HG02840 (cell line): ENCODE results near the gene COL5A3.
"Not testable (repeated sequence)": the region's sequence is repeated elsewhere in the genome, so short reads cannot be mapped to it uniquely, and the experiment has no call there.

Experiments
- ATAC-seq: cut with Tn5 transposase; IDR thresholded peaks from one replicate; pipeline ENCODE4 v1.9.1; 2021; ENCODE audit warnings: mild to moderate bottlenecking, moderate library complexity, moderate number of reproducible peaks; ENCODE audit not compliant: unreplicated experiment, low FRiP score

The COL5A3 gene

DNA sequence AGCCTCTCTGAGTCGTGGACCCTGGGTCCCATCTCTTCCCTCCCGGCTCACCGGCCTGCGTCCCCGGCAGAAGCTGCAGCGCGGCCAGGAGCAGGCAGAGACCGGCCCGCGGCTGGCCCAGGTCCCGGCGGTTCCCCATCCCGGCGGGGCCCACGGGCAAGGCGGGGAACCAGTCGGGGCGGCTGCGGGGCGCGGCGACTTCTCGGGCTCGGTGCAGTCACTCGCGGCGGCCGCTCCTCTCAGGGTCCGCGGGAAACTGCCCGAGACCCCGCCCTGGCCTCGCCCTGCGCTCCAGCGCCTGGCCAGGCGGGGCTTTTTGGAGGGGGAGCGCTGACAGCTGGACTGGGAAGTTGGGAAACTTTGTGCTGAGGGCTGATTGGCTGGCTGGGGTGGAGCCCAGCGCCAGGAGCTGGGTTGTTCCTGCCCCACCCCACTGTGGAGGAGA, at the start of gene COL5A3:
TSS of gene COL5A3 (minus strand) at position 258 of the 445 bp plus-strand sequence. CDS start at position 139, 119 bp downstream.
- ATAC-seq, result no peak

- ATAC-seq, result no peak
Observed at GRCh38 chr19:10052602-10053360, 42.5 kb upstream of the COL5A3 start.

DNA sequence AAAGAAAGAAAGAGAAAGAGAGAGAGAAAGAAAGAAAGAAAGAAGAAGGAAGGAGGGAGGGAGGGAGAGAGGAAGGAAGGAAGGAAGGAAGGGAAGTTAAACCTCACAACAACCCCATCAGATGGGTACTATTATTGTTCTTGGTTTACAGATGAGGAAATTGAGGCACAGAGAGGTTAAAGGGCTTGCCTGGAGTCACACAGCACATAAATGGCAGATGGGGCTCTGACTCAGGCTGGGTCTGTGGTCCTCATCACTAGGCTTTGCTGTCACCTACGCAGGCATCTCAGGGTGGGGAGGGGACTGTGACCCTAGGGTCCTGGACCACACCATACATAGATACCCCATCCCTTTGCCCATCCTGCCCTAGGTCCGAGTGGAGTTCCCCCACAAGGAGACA, 39.3 kb upstream of the COL5A3 start:
- no peak for ATAC-seq

GRCh38 chr19:10045371-10045770, 35.1 kb upstream of the COL5A3 start:
- no peak for ATAC-seq

DNA sequence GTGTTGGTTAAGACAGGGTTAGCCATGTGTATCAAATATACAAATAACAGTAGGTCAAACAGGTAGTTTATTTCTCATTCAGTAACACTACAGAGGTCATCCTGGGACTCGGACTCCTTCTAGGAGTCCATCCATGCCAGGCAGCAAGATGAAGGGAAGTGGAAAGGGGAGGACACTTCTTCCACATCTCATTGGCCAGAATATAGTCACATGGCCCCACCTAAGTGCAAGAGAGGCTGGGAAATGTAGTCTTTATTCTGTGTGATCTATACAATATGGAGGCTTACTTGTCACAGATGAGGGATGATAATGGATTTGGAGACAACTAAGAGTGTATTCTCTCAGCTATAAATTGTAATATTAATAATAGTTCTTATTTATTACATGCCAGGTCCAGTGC, 34.1 kb upstream of the COL5A3 start:
- ATAC-seq, result no peak

DNA sequence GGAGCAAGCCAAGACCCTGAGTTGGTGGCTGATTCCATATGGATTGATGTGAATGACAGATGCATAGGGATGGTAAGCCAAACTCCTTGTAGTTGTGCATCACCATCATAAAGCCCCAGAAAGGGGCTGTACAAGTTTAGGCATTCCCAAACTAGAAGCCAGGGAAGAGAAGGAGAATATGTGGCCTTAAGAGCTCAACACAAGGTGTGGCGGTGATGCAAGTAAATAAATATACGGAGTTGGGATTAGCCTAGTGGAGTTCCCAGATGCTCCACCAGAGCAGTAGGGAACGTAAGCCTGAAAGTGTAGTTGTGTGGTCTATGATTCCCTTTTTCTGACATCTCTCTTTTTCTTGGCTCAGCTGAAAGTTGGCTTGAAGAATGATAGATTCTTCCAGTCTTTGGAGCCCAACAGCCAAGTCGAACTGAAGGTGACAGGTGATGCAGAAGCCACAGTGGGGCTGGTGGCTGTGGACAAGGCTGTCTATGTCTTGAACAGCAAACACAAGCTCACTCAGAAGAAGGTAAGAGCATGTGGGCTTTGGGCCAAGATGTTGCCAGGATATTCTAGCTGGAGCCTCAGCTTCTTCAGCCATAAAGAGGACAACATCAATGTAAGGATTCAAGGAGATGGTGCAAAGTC, 33.1 kb upstream of the COL5A3 start:
- no peak for ATAC-seq

DNA sequence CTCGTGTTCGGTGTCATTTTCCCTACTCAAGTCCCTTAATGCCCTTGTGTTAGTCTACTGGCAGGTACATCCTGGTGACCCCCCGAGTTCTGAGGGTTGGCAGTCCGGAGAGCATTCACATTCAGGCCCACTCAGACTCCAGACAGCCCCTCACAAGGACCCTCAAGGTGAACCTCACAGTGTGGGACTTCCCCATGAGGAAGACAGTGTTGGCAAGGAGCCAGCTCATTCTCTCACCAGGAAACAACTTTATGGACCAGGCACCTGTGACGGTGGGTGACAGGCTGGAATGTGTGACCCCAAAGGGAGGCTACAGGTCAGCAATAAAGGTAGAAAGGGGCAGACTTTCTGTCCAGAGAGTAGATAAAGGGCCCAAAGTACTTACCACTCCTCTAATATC, 27.5 kb upstream of the COL5A3 start:
- no peak for ATAC-seq

- no peak for ATAC-seq
Observed at GRCh38 chr19:10037367-10037766, 27.1 kb upstream of the COL5A3 start.

GRCh38 chr19:10036601-10037071, 26.3 kb upstream of the COL5A3 start:
- ATAC-seq, result no peak

GRCh38 chr19:10033614-10034013, 23.3 kb upstream of the COL5A3 start:
- no peak for ATAC-seq

DNA sequence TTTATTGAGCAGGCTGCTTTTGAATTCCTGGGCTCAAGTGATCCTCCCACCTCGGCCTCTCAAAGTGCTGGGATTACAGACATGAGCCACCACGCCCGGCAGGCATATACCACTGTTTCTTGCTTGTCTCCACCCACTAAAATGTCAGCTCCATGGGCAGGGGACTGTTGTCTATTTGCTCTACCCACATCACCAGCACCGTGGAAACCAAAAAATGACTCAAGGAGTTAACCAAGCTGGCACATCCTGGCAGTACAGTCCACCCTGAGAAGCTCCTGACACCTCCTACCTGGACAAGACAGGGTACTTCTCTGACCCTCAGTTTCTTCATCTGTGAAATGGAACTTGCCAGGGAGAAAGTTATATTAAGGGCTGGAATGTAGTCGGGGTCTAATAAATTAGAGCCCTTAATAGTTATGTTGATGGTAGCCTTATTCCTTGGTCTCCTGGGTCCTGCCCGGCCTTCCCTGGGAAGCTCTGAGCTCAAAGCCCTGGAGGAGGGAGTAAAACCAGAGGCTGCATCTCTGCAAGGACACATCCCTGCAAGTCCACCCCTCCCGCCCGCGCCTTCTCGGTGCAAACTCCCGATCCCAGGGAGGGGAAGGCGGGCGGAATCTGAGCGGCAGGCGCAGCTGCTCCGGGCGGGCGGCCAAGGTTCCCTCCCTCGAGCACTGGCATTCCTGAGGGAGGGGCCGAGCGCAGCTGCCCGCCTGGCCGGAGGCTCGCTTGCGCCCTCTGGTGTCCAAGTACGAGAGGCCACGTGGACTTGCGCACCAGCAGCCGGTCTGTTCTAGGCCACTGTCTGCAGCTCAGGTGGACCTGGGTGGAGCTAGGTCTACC, 17.1 kb upstream of the COL5A3 start:
- no peak for ATAC-seq

DNA sequence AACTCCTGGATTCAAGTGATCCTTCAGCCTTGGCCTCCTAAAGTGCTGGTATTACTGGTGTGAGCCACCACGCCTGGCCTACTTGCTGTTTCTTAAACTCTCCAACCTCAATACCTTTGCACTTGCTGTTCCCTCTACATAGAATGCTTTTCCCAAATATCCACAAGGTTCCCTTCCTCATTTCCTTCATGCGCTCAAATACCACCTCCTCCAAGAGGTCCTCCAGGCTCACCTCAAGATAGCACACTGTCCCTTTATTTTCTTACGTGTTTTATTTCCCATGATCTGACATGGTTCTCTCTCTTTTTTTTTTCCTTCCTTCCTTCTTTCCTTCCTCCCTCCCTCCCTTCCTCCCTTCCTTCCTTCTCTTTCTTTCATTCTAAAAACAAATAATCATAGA, 16.4 kb upstream of the COL5A3 start:
- no peak for ATAC-seq

- not testable (repeated sequence) for ATAC-seq
Observed at GRCh38 chr19:10023096-10023495, 12.8 kb upstream of the COL5A3 start.

DNA sequence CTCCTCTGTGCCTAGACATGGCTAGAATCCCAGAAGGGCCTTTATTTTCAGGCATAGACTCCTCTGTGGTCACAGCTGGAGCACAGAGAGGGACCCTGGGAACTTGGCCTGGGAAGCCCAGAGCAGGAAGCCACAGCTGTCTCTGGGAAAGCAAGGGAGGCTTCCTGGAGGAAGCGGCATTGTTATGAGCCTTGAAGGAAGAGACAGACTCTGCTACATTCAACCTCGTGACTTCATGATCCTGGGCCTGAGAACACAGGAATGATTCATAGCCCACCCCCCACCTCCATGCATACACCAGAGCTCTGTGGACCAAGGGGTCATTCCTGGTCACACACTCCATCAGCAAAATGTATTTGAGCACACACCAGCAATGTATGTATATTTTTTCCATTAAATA, 11.6 kb upstream of the COL5A3 start:
- ATAC-seq, result no peak

- ATAC-seq, result no peak
Observed at GRCh38 chr19:10021446-10021845, 11.1 kb upstream of the COL5A3 start.

DNA sequence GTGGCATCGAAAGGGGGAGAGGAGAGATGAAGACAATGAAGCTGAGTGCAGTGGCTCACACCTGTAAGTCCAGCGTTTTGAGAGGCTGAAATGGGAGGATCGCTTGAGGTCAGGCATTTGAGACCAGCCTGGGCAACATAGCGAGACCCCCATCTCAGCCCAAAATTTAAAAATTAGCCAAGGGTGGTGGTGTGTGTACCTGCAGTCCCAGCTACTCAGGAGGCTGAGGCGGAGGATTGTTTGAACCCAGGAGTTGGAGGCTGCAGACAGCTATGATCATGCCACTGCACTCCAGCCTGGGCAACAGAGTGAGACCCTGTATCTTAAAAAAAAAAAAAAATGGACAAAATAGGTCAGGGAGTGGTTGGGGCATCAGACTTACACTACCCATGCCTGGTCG, 10.5 kb upstream of the COL5A3 start:
- ATAC-seq, result no peak

GRCh38 chr19:10019246-10019645, 8.9 kb upstream of the COL5A3 start:
- no peak for ATAC-seq

GRCh38 chr19:10018786-10019185, 8.5 kb upstream of the COL5A3 start:
- no peak for ATAC-seq

GRCh38 chr19:10018263-10018662, 8.0 kb upstream of the COL5A3 start:
- ATAC-seq, result no peak

- ATAC-seq, result no peak
Observed at GRCh38 chr19:10013834-10014618, 3.7 kb upstream of the COL5A3 start.
